OCI-LY3 (cell line): ENCODE results near the gene STON2.

ENCODE experiments used
- EZH2phosphoT487 ChIP-seq: fragments of 200-600 bp; shearing (Covaris generic); IDR thresholded peaks from 2 replicates; pipeline ENCODE4 v1.6.1; 2018; ENCODE audit warnings: antibody characterized with exemption, mixed run types, low read depth
- TF ChIP-seq, protein P1 (sequence below): fragments of 200-600, 300-600 bp; sonication (generic); IDR thresholded peaks from 2 replicates; pipeline ENCODE4 v1.5.1; 2014; ENCODE audit warnings: antibody characterized with exemption, low read length, low read depth

DNA sequence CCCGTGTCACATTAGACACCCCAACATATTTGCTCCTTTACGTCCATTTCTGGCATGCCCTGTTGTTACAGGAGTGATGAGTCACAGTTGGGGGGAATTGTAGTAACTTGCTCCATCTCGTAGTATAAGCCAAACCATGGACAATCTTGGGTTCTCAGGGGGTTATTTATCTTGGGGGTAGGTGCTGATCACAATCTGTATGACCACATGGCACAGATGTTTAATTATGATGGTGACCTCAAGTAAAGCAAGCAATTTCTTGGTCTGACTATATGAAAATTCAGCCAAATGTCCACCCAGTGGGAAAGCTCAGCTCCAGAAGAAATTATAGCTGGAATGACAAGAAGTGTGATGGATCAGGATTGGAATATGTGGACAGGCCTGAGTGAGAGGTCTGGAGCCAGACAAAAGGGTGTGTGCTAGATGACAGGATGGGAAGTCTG, 32.1 kb upstream of the STON2 start:
- TF ChIP-seq, protein P1, sequence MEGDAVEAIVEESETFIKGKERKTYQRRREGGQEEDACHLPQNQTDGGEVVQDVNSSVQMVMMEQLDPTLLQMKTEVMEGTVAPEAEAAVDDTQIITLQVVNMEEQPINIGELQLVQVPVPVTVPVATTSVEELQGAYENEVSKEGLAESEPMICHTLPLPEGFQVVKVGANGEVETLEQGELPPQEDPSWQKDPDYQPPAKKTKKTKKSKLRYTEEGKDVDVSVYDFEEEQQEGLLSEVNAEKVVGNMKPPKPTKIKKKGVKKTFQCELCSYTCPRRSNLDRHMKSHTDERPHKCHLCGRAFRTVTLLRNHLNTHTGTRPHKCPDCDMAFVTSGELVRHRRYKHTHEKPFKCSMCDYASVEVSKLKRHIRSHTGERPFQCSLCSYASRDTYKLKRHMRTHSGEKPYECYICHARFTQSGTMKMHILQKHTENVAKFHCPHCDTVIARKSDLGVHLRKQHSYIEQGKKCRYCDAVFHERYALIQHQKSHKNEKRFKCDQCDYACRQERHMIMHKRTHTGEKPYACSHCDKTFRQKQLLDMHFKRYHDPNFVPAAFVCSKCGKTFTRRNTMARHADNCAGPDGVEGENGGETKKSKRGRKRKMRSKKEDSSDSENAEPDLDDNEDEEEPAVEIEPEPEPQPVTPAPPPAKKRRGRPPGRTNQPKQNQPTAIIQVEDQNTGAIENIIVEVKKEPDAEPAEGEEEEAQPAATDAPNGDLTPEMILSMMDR, result no peak
- no peak for TF ChIP-seq EZH2phosphoT487
